K562 (cell line): ENCODE results near the gene PIK3CD.
"Not testable (repeated sequence)": the region's sequence is repeated elsewhere in the genome, so short reads cannot be mapped to it uniquely, and the experiment has no call there.

ENCODE experiments used
- ARID2 ChIP-seq: fragments of 450-650 bp; IDR thresholded peaks from 2 replicates; pipeline ENCODE4 v1.6.1; 2017; ENCODE audit warnings: antibody characterized with exemption, mild to moderate bottlenecking
- CEBPB ChIP-seq: fragments of 450-650 bp; IDR thresholded peaks from 2 replicates; pipeline ENCODE4 v1.6.1; 2016; ENCODE audit warnings: missing genetic modification characterization, missing compliant biosample characterization
- CTCF ChIP-seq, 3 experiments: IDR thresholded peaks in 2 of 3; conservative IDR thresholded peaks in 1 of 3; 2 replicates each; pipeline ENCODE4 v1.5.1; 2011 to 2012; ENCODE audit warnings: low read length in 3 of 3, mild to moderate bottlenecking in 3 of 3, control low read depth in 2 of 3, improper control_type of control experiment in 1 of 3, inconsistent platforms in 1 of 3, low read depth in 1 of 3, mixed read lengths in 1 of 3, moderate library complexity in 1 of 3; ENCODE audit not compliant: insufficient read depth in 2 of 3
- E2F5 ChIP-seq: sonication (generic); formaldehyde crosslinking; IDR thresholded peaks from 2 replicates; pipeline ENCODE4 v1.8.0; 2022; ENCODE audit warnings: mild to moderate bottlenecking, missing genetic modification reagents
- EP300 ChIP-seq: IDR thresholded peaks from 2 replicates; pipeline ENCODE4 v1.6.1; 2012; ENCODE audit warnings: low read length, improper control_type of control experiment
- MAFK ChIP-seq: IDR thresholded peaks from 2 replicates; pipeline ENCODE4 v1.6.1; 2011; ENCODE audit warnings: low read length, improper control_type of control experiment
- PHF8 ChIP-seq: fragments of 200-600 bp; sonication (generic); IDR thresholded peaks from 2 replicates; pipeline ENCODE4 v1.6.1; 2012; ENCODE audit warnings: mixed run types, mild to moderate bottlenecking, inconsistent platforms, low read length, moderate library complexity, borderline replicate concordance
- TBP ChIP-seq: optimal IDR thresholded peaks from 2 replicates; pipeline ENCODE3; 2011; ENCODE audit warnings: low read depth, low read length, improper control_type of control experiment
- VEZF1 ChIP-seq: fragments of 200-800 bp; sonication (Bioruptor generic); IDR thresholded peaks from 2 replicates; pipeline ENCODE4 v1.6.1; 2017; ENCODE audit warnings: missing genetic modification characterization, missing compliant biosample characterization
- ZNF830 ChIP-seq: fragments of 250-450 bp; sonication (Bioruptor Pico); IDR thresholded peaks from 2 replicates; pipeline ENCODE4 v1.5.0; 2021; ENCODE audit warnings: mild to moderate bottlenecking

GRCh38 chr1:9762446-9762845 lies 110.9 kb downstream of the PIK3CD start:
- not testable (repeated sequence) for TF ChIP-seq PHF8; ZNF830 (CRISPR knock-in tag); VEZF1; ARID2; E2F5 (CRISPR knock-in tag); CEBPB (tag); EP300; CTCF (IDR thresholded peaks at IDR 0.05 in 2 of 3, conservative IDR thresholded peaks at IDR 0.05 in 1 of 3; ENCODE audit: insufficient read depth in 2 of 3, low read depth in 1 of 3, low read length in 3 of 3); MAFK; TBP
